Measurements from ENCODE around the gene SHE. TPM values are rescaled to one million over a fixed set of nuclear protein-coding genes. Genes with fewer than 3 reads are reported as not detected.

SHE gene
- total and polyA plus RNA-seq, 2 donors (not counting 3 experiments of a cell fraction or from before 2014, with no cell fraction given), result 30.1 to 52.7 TPM

- Histone ChIP-seq H3K9ac (replicated peaks; ENCODE audit: extremely low read depth, insufficient read depth, low read length) (no peak overlapping the region), H3K79me2 (ENCODE audit: control insufficient read depth, insufficient read depth, low read length) (no peaks in the 10 kb centered on the region), H3K4me1 (ENCODE audit: control insufficient read depth, extremely low read depth, insufficient read depth, low read length) (peaks cover 2% of the 10 kb centered on the region), H3K9me1 (replicated peaks; ENCODE audit: control insufficient read depth, extremely low read depth, insufficient read depth, low read length) (no peaks in the 10 kb centered on the region), H4K20me1 (replicated peaks; ENCODE audit: control insufficient read depth, extremely low read depth, insufficient read depth, low read length) (no peaks in the 10 kb centered on the region), H3K9me3 (replicated peaks; ENCODE audit: control insufficient read depth, insufficient read depth, low read length) (no peaks in the 10 kb centered on the region), H3K36me3 (ENCODE audit: control insufficient read depth in 2 of 2, extremely low read depth in 1 of 2, insufficient read depth in 2 of 2, low read length in 2 of 2) (no peaks in the 10 kb centered on the region), H3K4me2 (ENCODE audit: insufficient read depth, low read length) (no peak overlapping the region), H2AFZ (ENCODE audit: low read depth, low read length) (no peak overlapping the region), H3K27me3 (ENCODE audit: control insufficient read depth in 2 of 2, insufficient read depth in 2 of 2, low read length in 2 of 2) (no peaks in the 10 kb centered on the region), H3K4me3 (replicated peaks in 1 of 3; ENCODE audit: insufficient read depth in 1 of 3, low read depth in 1 of 3, low read length in 3 of 3) (no peak overlapping the region), H3K27ac (ENCODE audit: insufficient read depth, low read depth, low read length) (no peak overlapping the region)
- dilution Hi-C loops (cut with MboI; ENCODE audit: extremely low pct_ligation_motif_present, low sequenced_read_pairs), result no loop called here
- TF ChIP-seq GATA2 (IDR thresholded peaks at IDR 0.05; ENCODE audit: insufficient read depth, insufficient read length, low read depth, low read length), result no peak
- no peak for TF ChIP-seq EZH2 (IDR thresholded peaks at IDR 0.05; ENCODE audit: borderline replicate concordance, low read depth, low read length, severe bottlenecking)
- TF ChIP-seq POLR2A (IDR thresholded peaks at IDR 0.05; ENCODE audit: low read depth, low read length), result no peak
- TF ChIP-seq JUN (IDR thresholded peaks at IDR 0.05; ENCODE audit: borderline replicate concordance, insufficient read depth, insufficient read length, low read depth), result no peak
- no peak for TF ChIP-seq CTCF (IDR thresholded peaks at IDR 0.05; ENCODE audit: extremely low read depth in 1 of 2, insufficient read depth in 1 of 2, low read depth in 1 of 2, low read length in 2 of 2)
- no peak for TF ChIP-seq MYC (IDR thresholded peaks at IDR 0.05; ENCODE audit: low read depth, low read length)
- no peak for TF ChIP-seq FOS (IDR thresholded peaks at IDR 0.05; ENCODE audit: borderline replicate concordance, insufficient read depth, low read length)
- ChIA-PET POLR2A (interaction anchor here (0.6 kb wide), 1 partner anchor 10 kb away, joined by 3 read pairs; no protein-coding TSS in a partner anchor), CTCF (interaction anchor here (0.8 to 2.3 kb wide), 5 partner anchors 11 to 120 kb away, joined by 3 to 7 read pairs (median 4); no protein-coding TSS in a partner anchor)
- BruUV-seq (replicated peaks), result no TSS peak
- intact Hi-C loops (cut with micrococcal nuclease), result no loop called here
- FAIRE-seq (no peak), DNase-seq (ENCODE audit: low read depth, low spot score) (no peak)
Observed at GRCh38 chr1:154454386-154455120, 47.7 kb downstream of the SHE start.
